ENCODE measurements around the gene RASAL1.

Gene RASAL1

GRCh38 chr12:113170457-113170856, 34.9 kb upstream of the RASAL1 start:
- H3K4me3 ChIP-seq (replicated peaks; ENCODE audit: low read depth, low read length), result no peak overlapping the region
- no peak for TF ChIP-seq CTCF (IDR thresholded peaks at IDR 0.05; ENCODE audit: low read depth, low read length, missing control alignments)
- DNase-seq (ENCODE audit: extremely low read depth, low read depth), result no peak

GRCh38 chr12:113169697-113170096, 34.1 kb upstream of the RASAL1 start:
- no peak overlapping the region for H3K4me3 ChIP-seq (replicated peaks; ENCODE audit: low read depth, low read length)
- no peak for DNase-seq (ENCODE audit: extremely low read depth, low read depth)
- TF ChIP-seq CTCF (IDR thresholded peaks at IDR 0.05; ENCODE audit: low read depth, low read length, missing control alignments), result no peak

- no peak overlapping the region for H3K4me3 ChIP-seq (replicated peaks; ENCODE audit: low read depth, low read length)
- no peak for TF ChIP-seq CTCF (IDR thresholded peaks at IDR 0.05; ENCODE audit: low read depth, low read length, missing control alignments)
- no peak for DNase-seq (ENCODE audit: extremely low read depth, low read depth)
These were observed 32.3 kb upstream of the RASAL1 start for GRCh38 chr12:113167868-113168267.

- no peak for DNase-seq (ENCODE audit: extremely low read depth, low read depth)
- H3K4me3 ChIP-seq (replicated peaks; ENCODE audit: low read depth, low read length), result no peak overlapping the region
- no peak for TF ChIP-seq CTCF (IDR thresholded peaks at IDR 0.05; ENCODE audit: low read depth, low read length, missing control alignments)
These were observed 30.2 kb upstream of the RASAL1 start for GRCh38 chr12:113165521-113166450.

GRCh38 chr12:113164014-113164413, 28.5 kb upstream of the RASAL1 start:
- no peak overlapping the region for H3K4me3 ChIP-seq (replicated peaks; ENCODE audit: low read depth, low read length)
- no peak for DNase-seq (ENCODE audit: extremely low read depth, low read depth)
- no peak for TF ChIP-seq CTCF (IDR thresholded peaks at IDR 0.05; ENCODE audit: low read depth, low read length, missing control alignments)

GRCh38 chr12:113163030-113163360, 27.4 kb upstream of the RASAL1 start:
- no peak for DNase-seq (ENCODE audit: extremely low read depth, low read depth)
- TF ChIP-seq CTCF (IDR thresholded peaks at IDR 0.05; ENCODE audit: low read depth, low read length, missing control alignments), result no peak
- H3K4me3 ChIP-seq (replicated peaks; ENCODE audit: low read depth, low read length), result no peak overlapping the region

Measured in HFF-Myc (cell line).